Skeletal muscle satellite cell (primary cell): ENCODE results near the gene TCF23.

Source experiments
- H3K27me3 ChIP-seq: 2 replicates; pipeline ENCODE4 v1.7.0; 2013; ENCODE audit warnings: low read length; ENCODE audit not compliant: control insufficient read depth, insufficient read depth
- H3K36me3 ChIP-seq: 2 replicates; pipeline ENCODE4 v1.7.0; 2013; ENCODE audit warnings: mild to moderate bottlenecking, control low read depth, low read length; ENCODE audit not compliant: insufficient read depth
- H3K4me1 ChIP-seq: 2 replicates; pipeline ENCODE4 v1.7.0; 2013; ENCODE audit warnings: low read length; ENCODE audit not compliant: control insufficient read depth, insufficient read depth
- H3K4me2 ChIP-seq: 2 replicates; pipeline ENCODE4 v1.7.0; 2013; ENCODE audit warnings: mild to moderate bottlenecking, low read length
- H3K4me3 ChIP-seq: 2 replicates; pipeline ENCODE4 v1.7.0; 2013; ENCODE audit warnings: low read length
- H3K9ac ChIP-seq: 2 replicates; pipeline ENCODE4 v1.7.0; 2013; ENCODE audit warnings: mild to moderate bottlenecking, low read depth, low read length, moderate library complexity
- H3K9me3 ChIP-seq: replicated peaks from 2 replicates; pipeline ENCODE4 v1.7.0; 2013; ENCODE audit warnings: mild to moderate bottlenecking, control low read depth, low read length

The TCF23 gene

DNA sequence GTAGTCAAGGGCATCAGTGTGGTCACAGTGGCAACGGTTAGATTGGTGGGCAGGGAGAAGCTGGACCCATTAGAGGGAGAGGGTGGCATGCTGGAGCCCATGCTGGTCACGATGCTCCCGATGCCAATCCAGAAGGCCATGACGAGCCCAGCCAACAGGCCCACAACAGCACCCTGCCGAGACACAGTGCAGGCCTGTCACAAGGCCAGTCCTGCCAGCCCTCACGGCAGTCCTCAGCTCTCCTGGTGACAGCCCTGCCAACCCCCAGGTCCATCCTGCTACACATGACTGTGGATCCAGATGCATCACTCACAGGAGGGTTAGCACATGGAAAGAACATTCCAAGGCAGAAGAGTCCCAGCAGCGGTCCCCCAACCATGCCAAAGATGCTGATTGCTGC is 52.9 kb downstream of the TCF23 start:
- no peak overlapping the region for H3K4me2 ChIP-seq
- H3K9ac ChIP-seq: no peak overlapping the region
- no peaks in the 10 kb centered on the region for H3K4me1 ChIP-seq
- H3K9me3 ChIP-seq: no peaks in the 10 kb centered on the region
- H3K36me3 ChIP-seq: peaks cover 52% of the 10 kb centered on the region
- no peaks in the 10 kb centered on the region for H3K27me3 ChIP-seq
- no peak overlapping the region for H3K4me3 ChIP-seq

DNA sequence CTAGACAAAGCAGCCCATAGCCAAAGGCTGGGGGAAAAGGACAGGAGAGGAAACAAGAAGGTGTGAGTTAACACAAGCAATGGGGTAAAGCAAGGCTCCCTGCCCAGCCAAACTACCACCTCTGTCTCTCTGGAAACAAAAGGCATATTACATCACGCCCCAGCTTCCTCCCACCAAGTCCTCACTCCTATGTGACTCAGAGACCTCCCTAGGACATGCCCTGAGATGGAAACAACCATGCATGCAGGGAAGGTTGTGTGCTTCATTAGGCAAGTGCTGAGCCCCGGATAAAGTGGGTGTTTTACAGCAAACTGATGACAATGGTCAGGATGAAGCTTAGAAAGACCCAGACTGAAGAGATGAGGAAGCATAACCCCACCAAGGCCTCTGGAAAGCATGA is 54.0 kb downstream of the TCF23 start:
- no peak overlapping the region for H3K4me2 ChIP-seq
- H3K36me3 ChIP-seq: peaks cover 63% of the 10 kb centered on the region
- no peaks in the 10 kb centered on the region for H3K27me3 ChIP-seq
- no peak overlapping the region for H3K4me3 ChIP-seq
- H3K9me3 ChIP-seq: no peaks in the 10 kb centered on the region
- H3K9ac ChIP-seq: no peak overlapping the region
- H3K4me1 ChIP-seq: no peaks in the 10 kb centered on the region

DNA sequence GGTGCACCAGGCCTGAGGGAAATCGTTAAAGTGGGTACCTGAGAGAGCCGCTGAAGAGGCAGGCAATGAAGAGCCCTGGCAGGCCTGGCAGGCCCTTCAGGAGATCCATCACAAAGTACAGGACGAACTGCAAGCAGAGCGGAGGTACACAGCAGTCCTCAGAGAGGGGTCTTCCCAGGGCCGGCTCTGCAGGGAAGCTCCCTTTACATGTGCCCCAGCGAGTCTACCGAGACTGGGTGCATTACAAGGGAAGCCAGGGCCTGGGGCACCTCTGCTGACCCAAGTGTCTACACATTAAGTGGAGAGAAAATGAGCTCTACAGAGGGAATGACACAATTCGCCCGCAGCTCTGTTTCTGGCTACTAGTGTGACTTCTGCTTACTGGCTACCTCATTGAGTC is 54.9 kb downstream of the TCF23 start:
- Histone ChIP-seq H3K27me3 (no peaks in the 10 kb centered on the region), H3K4me2 (no peak overlapping the region), H3K9ac (no peak overlapping the region), H3K4me1 (no peaks in the 10 kb centered on the region), H3K4me3 (no peak overlapping the region), H3K9me3 (no peaks in the 10 kb centered on the region), H3K36me3 (peaks cover 69% of the 10 kb centered on the region)

DNA sequence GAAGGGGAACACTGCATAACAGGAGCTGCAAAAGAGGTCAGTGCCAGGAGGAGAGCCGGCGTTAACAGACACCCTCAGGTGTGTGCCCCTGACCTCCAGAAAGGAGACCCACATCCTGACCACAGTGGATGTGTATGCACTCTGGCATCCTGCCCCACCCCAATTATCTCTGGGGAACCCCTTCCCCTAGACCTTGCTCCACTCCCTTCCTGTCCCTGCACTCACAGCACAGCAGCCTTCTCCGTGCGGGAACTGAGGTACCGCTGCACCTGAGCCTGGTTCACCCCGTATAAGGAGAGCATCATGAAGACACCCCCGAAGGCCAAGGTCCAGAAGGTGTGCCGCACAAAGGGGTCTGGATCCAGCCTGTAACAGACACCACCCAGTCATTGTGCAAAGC is 55.8 kb downstream of the TCF23 start:
- H3K4me1 ChIP-seq: no peaks in the 10 kb centered on the region

DNA sequence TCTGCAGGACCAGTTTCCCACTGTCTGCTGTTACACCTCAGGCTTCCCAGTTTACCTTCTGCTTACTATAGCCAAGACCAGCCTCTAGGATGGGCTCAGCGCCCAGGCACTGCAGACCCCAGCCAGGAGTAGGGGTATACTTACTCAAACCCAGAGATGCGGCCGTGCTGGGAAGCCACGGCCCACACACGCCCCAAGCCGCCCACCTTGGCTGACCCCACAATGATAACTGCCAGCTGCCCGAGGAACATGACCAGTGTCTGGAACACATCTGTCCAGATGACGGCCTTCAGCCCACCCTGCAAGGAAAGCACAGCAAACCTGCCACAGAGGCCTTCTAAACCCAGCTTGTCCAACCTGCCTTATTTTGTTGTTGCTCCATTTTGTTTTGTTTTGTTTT is 56.4 kb downstream of the TCF23 start:
- Histone ChIP-seq H3K4me1 (no peaks in the 10 kb centered on the region), H3K4me3 (no peak overlapping the region), H3K9me3 (no peaks in the 10 kb centered on the region), H3K9ac (no peak overlapping the region), H3K36me3 (peaks cover 73% of the 10 kb centered on the region), H3K27me3 (no peaks in the 10 kb centered on the region), H3K4me2 (no peak overlapping the region)

More for the DNA sequence above, 55.8 kb downstream of the TCF23 start:
- no peak overlapping the region for H3K4me3 ChIP-seq
- H3K36me3 ChIP-seq: peaks cover 69% of the 10 kb centered on the region
- no peak overlapping the region for H3K9ac ChIP-seq
- H3K9me3 ChIP-seq: no peaks in the 10 kb centered on the region
- H3K27me3 ChIP-seq: no peaks in the 10 kb centered on the region
- H3K4me2 ChIP-seq: no peak overlapping the region

DNA sequence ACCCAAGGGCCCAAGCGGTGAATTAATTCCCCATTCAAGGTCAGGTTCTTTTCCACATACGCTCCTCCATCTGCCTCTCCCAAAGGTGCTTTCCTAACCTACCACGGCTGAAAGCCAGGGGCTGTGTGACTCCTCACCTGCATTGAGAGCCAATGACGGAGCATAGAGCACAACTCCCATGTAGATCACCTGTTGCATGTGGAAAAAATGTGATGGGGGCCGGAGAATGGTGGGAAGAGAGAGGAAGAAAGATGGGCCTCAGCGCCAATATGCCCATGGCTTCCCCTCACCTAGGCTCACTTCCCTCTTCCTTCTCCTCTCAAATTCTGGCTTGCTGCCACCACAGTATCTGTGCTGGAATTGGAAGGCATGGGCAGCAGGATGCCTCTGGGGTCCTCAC is 57.5 kb downstream of the TCF23 start:
- no peak overlapping the region for H3K9ac ChIP-seq
- H3K4me2 ChIP-seq: no peak overlapping the region
- H3K27me3 ChIP-seq: no peaks in the 10 kb centered on the region
- peaks cover 71% of the 10 kb centered on the region for H3K36me3 ChIP-seq
- H3K9me3 ChIP-seq: no peaks in the 10 kb centered on the region
- peaks cover 5% of the 10 kb centered on the region for H3K4me1 ChIP-seq
- no peak overlapping the region for H3K4me3 ChIP-seq
